Neural cell (in vitro differentiated cells): ENCODE measurements around the gene SSR2. TPM values are rescaled to one million over a fixed set of nuclear protein-coding genes. Genes with fewer than 3 reads are reported as not detected.

ENCODE experiments used
- H2AFZ ChIP-seq: fragments of 200-600, 300-800 bp; sonication (generic), shearing (Covaris generic); 2 replicates; pipeline ENCODE4 v1.6.0; 2014; ENCODE audit warnings: low read depth, mild to moderate bottlenecking, antibody characterized with exemption, low read length, moderate library complexity
- H3F3A ChIP-seq: fragments of 200-600 bp; shearing (Covaris generic); 2 replicates; pipeline ENCODE4 v1.6.1; 2016; ENCODE audit warnings: mild to moderate bottlenecking, moderate library complexity, mixed read lengths, antibody characterized with exemption, low read length; ENCODE audit not compliant: insufficient read depth, poor library complexity, severe bottlenecking
- H3K27ac ChIP-seq: fragments of 200-600, 300-800 bp; sonication (generic), shearing (Covaris generic); 2 replicates; pipeline ENCODE4 v1.5.1; 2014; ENCODE audit warnings: mild to moderate bottlenecking, low read length, moderate library complexity
- H3K27me3 ChIP-seq: fragments of 300-800, 200-600 bp; sonication (generic), shearing (Covaris generic); 2 replicates; pipeline ENCODE4 v1.6.0; 2014; ENCODE audit warnings: mild to moderate bottlenecking, low read depth, low read length, moderate library complexity; ENCODE audit not compliant: insufficient read depth
- H3K36me3 ChIP-seq: fragments of 300-800, 200-600 bp; sonication (generic), shearing (Covaris generic); 2 replicates; pipeline ENCODE4 v1.5.1; 2014; ENCODE audit warnings: mild to moderate bottlenecking, antibody characterized with exemption, low read length, moderate library complexity; ENCODE audit not compliant: insufficient read depth
- H3K4me2 ChIP-seq: fragments of 300-800, 200-600 bp; sonication (generic), shearing (Covaris generic); 2 replicates; pipeline ENCODE4 v1.6.0; 2014; ENCODE audit warnings: mild to moderate bottlenecking, low read length
- H3K4me3 ChIP-seq: fragments of 300-800, 200-600 bp; sonication (generic), shearing (Covaris generic); 2 replicates; pipeline ENCODE4 v1.5.1; 2014; ENCODE audit warnings: mild to moderate bottlenecking, low read length, moderate library complexity
- H3K79me2 ChIP-seq: fragments of 200-600 bp; shearing (Covaris generic); replicated peaks from 2 replicates; pipeline ENCODE4 v1.6.0; 2014; ENCODE audit warnings: mild to moderate bottlenecking, low read length, moderate library complexity; ENCODE audit not compliant: insufficient read depth
- H3K9ac ChIP-seq: fragments of 300-800, 200-600 bp; sonication (generic), shearing (Covaris generic); 2 replicates; pipeline ENCODE4 v1.6.1; 2016; ENCODE audit warnings: mild to moderate bottlenecking, low read length, mixed read lengths
- H3K9me2 ChIP-seq: fragments of 200-600 bp; shearing (Covaris generic); 2 replicates; pipeline ENCODE4 v1.6.1; 2016; ENCODE audit warnings: mild to moderate bottlenecking, low read length, mixed read lengths; ENCODE audit not compliant: insufficient read depth
- H3K9me3 ChIP-seq: fragments of 200-600, 300-800 bp; sonication (generic), shearing (Covaris generic); 2 replicates; pipeline ENCODE4 v1.6.1; 2016; ENCODE audit warnings: mild to moderate bottlenecking, mixed run types, low read length, moderate library complexity, mixed read lengths
- H4K20me1 ChIP-seq: fragments of 200-600 bp; shearing (Covaris generic); 2 replicates; pipeline ENCODE4 v1.6.1; 2016; ENCODE audit warnings: mild to moderate bottlenecking, mixed run types; ENCODE audit not compliant: insufficient read depth
- CTCF ChIP-seq: fragments of 450-650 bp; IDR thresholded peaks from 2 replicates; pipeline ENCODE4 v1.5.1; 2014; ENCODE audit warnings: antibody characterized with exemption, mild to moderate bottlenecking, moderate library complexity; ENCODE audit not compliant: poor library complexity, severe bottlenecking
- EP300 ChIP-seq: fragments of 450-650 bp; conservative IDR thresholded peaks from 2 replicates; pipeline ENCODE4 v1.6.1; 2014; ENCODE audit warnings: antibody characterized with exemption, mild to moderate bottlenecking, moderate library complexity; ENCODE audit not compliant: poor library complexity, severe bottlenecking
- EZH2 ChIP-seq: fragments of 200-600, 300-800 bp; shearing (Covaris generic), sonication (generic); IDR thresholded peaks from 2 replicates; pipeline ENCODE4 v1.6.1; 2014; ENCODE audit warnings: antibody characterized with exemption, low read length, borderline replicate concordance, mild to moderate bottlenecking; ENCODE audit not compliant: insufficient read depth, poor library complexity, severe bottlenecking
- MXI1 ChIP-seq: fragments of 450-650 bp; conservative IDR thresholded peaks from 2 replicates; pipeline ENCODE4 v1.6.1; 2014; ENCODE audit warnings: antibody characterized with exemption, mild to moderate bottlenecking; ENCODE audit not compliant: poor library complexity, severe bottlenecking
- POLR2AphosphoS5 ChIP-seq: IDR thresholded peaks from 2 replicates; pipeline ENCODE4 v1.6.1; 2012
- RAD21 ChIP-seq: fragments of 450-650 bp; conservative IDR thresholded peaks from 2 replicates; pipeline ENCODE4 v1.6.1; 2014; ENCODE audit warnings: antibody characterized with exemption, mild to moderate bottlenecking, moderate library complexity
- REST ChIP-seq: IDR thresholded peaks from 2 replicates; pipeline ENCODE4 v1.6.1; 2012; ENCODE audit warnings: borderline replicate concordance
- SMC3 ChIP-seq: fragments of 450-650 bp; conservative IDR thresholded peaks from 2 replicates; pipeline ENCODE4 v1.6.1; 2014; ENCODE audit warnings: antibody characterized with exemption, mild to moderate bottlenecking, moderate library complexity; ENCODE audit not compliant: poor library complexity
- TAF1 ChIP-seq: IDR thresholded peaks from 2 replicates; pipeline ENCODE4 v1.6.1; 2012; ENCODE audit warnings: low read depth
- polyA plus RNA-seq: library from polyadenylated mRNA; depleted of rRNA; stranded (reverse); fragments of >200 nt; gene quantifications from 2 replicates; pipeline ENCODE4 v1.2.3, GENCODE V29; 2014

SSR2 gene
- polyA plus RNA-seq, 1 donor from 2014 or later: 473 TPM

DNA sequence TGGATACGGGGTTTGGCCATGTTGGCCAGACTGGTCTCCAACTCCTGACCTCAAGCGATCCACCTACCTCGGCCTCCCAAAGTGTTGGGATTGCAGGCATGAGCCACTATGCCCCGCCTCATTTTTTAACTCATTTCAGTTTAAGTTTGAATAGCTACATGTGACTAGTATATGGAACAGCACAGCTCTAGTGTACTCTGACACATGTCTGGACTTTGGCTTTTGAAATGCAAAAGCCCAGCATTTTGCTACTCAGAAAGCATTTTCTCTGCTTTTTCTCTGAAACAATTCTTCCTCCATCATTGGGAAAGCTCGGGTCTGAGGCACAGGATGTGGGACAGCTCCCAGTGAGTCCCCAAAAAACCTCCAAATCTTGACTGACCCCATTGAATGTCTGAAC is 4.0 kb upstream of the SSR2 start:
- no peak overlapping the region for H3K27ac ChIP-seq

GRCh38 chr1:156021954-156022353 is 1.2 kb upstream of the SSR2 start:
- Histone ChIP-seq H4K20me1 (no peaks in the 10 kb centered on the region), H3K4me3 (no peak overlapping the region), H3K9me2 (no peaks in the 10 kb centered on the region), H3K4me2 (no peak overlapping the region), H2AFZ (no peak overlapping the region), H3K36me3 (no peaks in the 10 kb centered on the region), H3K9ac (no peak overlapping the region), H3K79me2 (peaks cover 21% of the 10 kb centered on the region), H3K27ac (no peak overlapping the region), H3F3A (no peaks in the 10 kb centered on the region), H3K27me3 (no peaks in the 10 kb centered on the region), H3K9me3 (no peaks in the 10 kb centered on the region)
- TF ChIP-seq TAF1 (no peak), REST (no peak)

More for the DNA sequence above, 4.0 kb upstream of the SSR2 start:
- no peak for TF ChIP-seq EZH2
- TF ChIP-seq EP300: no peak
- TF ChIP-seq SMC3: no peak
- no peak for TF ChIP-seq REST
- no peak for TF ChIP-seq MXI1
- TF ChIP-seq TAF1: no peak
- TF ChIP-seq CTCF: no peak
- TF ChIP-seq POLR2AphosphoS5: no peak
- TF ChIP-seq RAD21: no peak
- Histone ChIP-seq H3K9ac (no peak overlapping the region), H3K4me3 (no peak overlapping the region), H3K4me2 (no peak overlapping the region), H3K27me3 (no peaks in the 10 kb centered on the region), H3K9me2 (no peaks in the 10 kb centered on the region), H3K79me2 (peaks cover 8% of the 10 kb centered on the region), H4K20me1 (no peaks in the 10 kb centered on the region), H3K36me3 (no peaks in the 10 kb centered on the region), H2AFZ (no peak overlapping the region), H3F3A (no peaks in the 10 kb centered on the region), H3K9me3 (no peaks in the 10 kb centered on the region)
